Thoracic aorta (tissue), 2 donors: ENCODE data around the gene CYB5A. TPM values are rescaled to one million over a fixed set of nuclear protein-coding genes. Genes with fewer than 3 reads are reported as not detected.

Source experiments
- ATAC-seq: fragments of 150-250 bp; one replicate; pipeline ENCODE4 v1.8.0; 2017; ENCODE audit warnings: low read depth; ENCODE audit not compliant: insufficient number of reproducible peaks, low FRiP score
- DNase-seq: peaks from one replicate; pipeline ENCODE4 v3.0.0-alpha.2; 2020; ENCODE audit warnings: low spot score
- H3K27ac ChIP-seq, 2 donors: fragments of 200-600 bp; sonication (generic); 1 replicate in 1 of 2; 2 replicates in 1 of 2; pipeline ENCODE4 v1.5.1; 2016; ENCODE audit warnings: mild to moderate bottlenecking in 2 of 2, moderate library complexity in 2 of 2
- H3K27me3 ChIP-seq: fragments of 200-600 bp; sonication (generic); replicated peaks from 2 replicates; pipeline ENCODE4 v1.6.0; 2016; ENCODE audit warnings: mild to moderate bottlenecking; ENCODE audit not compliant: insufficient read depth
- H3K36me3 ChIP-seq: fragments of 200-600 bp; sonication (generic); one replicate; pipeline ENCODE4 v1.5.1; 2016
- H3K4me1 ChIP-seq, 2 donors: fragments of 200-600 bp; sonication (generic); 1 replicate in 1 of 2; 2 replicates in 1 of 2; pipeline versions ENCODE4 v1.5.1 to v1.6.0; 2016; ENCODE audit warnings: low read depth in 2 of 2, mild to moderate bottlenecking in 1 of 2; ENCODE audit not compliant: control insufficient read depth in 1 of 2
- H3K4me3 ChIP-seq: fragments of 200-600 bp; sonication (generic); 2 replicates; pipeline ENCODE4 v1.5.1; 2016; ENCODE audit warnings: mild to moderate bottlenecking
- H3K9me3 ChIP-seq: fragments of 200-600 bp; sonication (generic); 2 replicates; pipeline ENCODE4 v1.5.1; 2016
- CTCF ChIP-seq: fragments of 200-600 bp; sonication (generic); IDR thresholded peaks from one replicate; pipeline ENCODE4 v1.5.1; 2019; ENCODE audit warnings: antibody characterized with exemption
- total RNA-seq, 2 donors: library from RNA; depleted of rRNA; stranded (reverse); fragments of >200 nt; gene quantifications; one replicate each; pipeline versions ENCODE4 v1.1.0 to v1.2.3, GENCODE V29; 2016

CYB5A gene
- total RNA-seq, 2 donors from 2014 or later = 57.0 to 121 TPM

DNA sequence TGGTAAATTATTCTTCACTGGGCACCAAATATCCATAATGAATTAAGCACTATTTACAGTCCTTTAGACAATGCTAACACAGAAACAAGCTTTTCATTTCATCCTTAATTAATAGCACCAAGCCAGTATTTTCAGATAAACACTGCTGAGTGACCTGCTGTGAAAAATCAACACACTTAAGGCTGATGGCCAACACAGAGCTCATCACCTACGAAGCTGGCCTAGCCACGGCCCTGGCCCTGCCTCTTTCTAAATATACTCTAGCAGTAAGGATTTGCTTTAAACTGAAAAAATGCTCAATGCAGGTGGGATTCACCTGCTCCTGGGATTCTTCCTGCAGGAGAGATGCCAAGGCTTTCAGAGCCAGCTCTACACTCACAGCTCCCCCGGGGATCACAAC lies 18.4 kb downstream of the CYB5A start:
- no peaks in the 10 kb centered on the region for H3K27me3 ChIP-seq
- ATAC-seq = no peak
- no peaks in the 10 kb centered on the region for H3K9me3 ChIP-seq
- no peak overlapping the region for H3K4me3 ChIP-seq
- H3K36me3 ChIP-seq = peaks cover 3% of the 10 kb centered on the region
- no peak for TF ChIP-seq CTCF
- no peak overlapping the region for H3K27ac ChIP-seq
- no peaks in the 10 kb centered on the region for H3K4me1 ChIP-seq
- no peak for DNase-seq

GRCh38 chr18:74271635-74272034 lies 20.1 kb downstream of the CYB5A start:
- TF ChIP-seq CTCF = no peak
- H3K36me3 ChIP-seq = peaks cover 3% of the 10 kb centered on the region
- no peaks in the 10 kb centered on the region for H3K27me3 ChIP-seq
- DNase-seq = no peak
- no peaks in the 10 kb centered on the region for H3K9me3 ChIP-seq
- no peaks in the 10 kb centered on the region for H3K4me1 ChIP-seq
- no peak overlapping the region for H3K27ac ChIP-seq
- ATAC-seq = no peak
- no peak overlapping the region for H3K4me3 ChIP-seq

- Histone ChIP-seq H3K4me1 (no peaks in the 10 kb centered on the region), H3K27ac (no peak overlapping the region), H3K4me3 (no peak overlapping the region), H3K36me3 (peaks cover 3% of the 10 kb centered on the region), H3K9me3 (no peaks in the 10 kb centered on the region), H3K27me3 (no peaks in the 10 kb centered on the region)
- ATAC-seq (no peak), DNase-seq (no peak)
- no peak for TF ChIP-seq CTCF
Measured at GRCh38 chr18:74268933-74269620, 22.7 kb downstream of the CYB5A start.

- TF ChIP-seq CTCF = no peak
- H3K4me1 ChIP-seq = no peaks in the 10 kb centered on the region
- DNase-seq (no peak), ATAC-seq (no peak)
- H3K27me3 ChIP-seq = no peaks in the 10 kb centered on the region
- peaks cover 3% of the 10 kb centered on the region for H3K36me3 ChIP-seq
- no peak overlapping the region for H3K4me3 ChIP-seq
- H3K27ac ChIP-seq = no peak overlapping the region
- H3K9me3 ChIP-seq = no peaks in the 10 kb centered on the region
Measured at GRCh38 chr18:74268175-74268574, 23.6 kb downstream of the CYB5A start.

GRCh38 chr18:74266161-74266560 lies 25.6 kb downstream of the CYB5A start:
- no peaks in the 10 kb centered on the region for H3K27me3 ChIP-seq
- no peak overlapping the region for H3K27ac ChIP-seq
- TF ChIP-seq CTCF = no peak
- DNase-seq = no peak
- peaks cover 3% of the 10 kb centered on the region for H3K36me3 ChIP-seq
- no peaks in the 10 kb centered on the region for H3K9me3 ChIP-seq
- H3K4me1 ChIP-seq = no peaks in the 10 kb centered on the region
- no peak for ATAC-seq
- no peak overlapping the region for H3K4me3 ChIP-seq
